ENCODE data around the gene ERCC6L. TPM values are rescaled to one million over a fixed set of nuclear protein-coding genes. Genes with fewer than 3 reads are reported as not detected.

Gene ERCC6L, protein sequence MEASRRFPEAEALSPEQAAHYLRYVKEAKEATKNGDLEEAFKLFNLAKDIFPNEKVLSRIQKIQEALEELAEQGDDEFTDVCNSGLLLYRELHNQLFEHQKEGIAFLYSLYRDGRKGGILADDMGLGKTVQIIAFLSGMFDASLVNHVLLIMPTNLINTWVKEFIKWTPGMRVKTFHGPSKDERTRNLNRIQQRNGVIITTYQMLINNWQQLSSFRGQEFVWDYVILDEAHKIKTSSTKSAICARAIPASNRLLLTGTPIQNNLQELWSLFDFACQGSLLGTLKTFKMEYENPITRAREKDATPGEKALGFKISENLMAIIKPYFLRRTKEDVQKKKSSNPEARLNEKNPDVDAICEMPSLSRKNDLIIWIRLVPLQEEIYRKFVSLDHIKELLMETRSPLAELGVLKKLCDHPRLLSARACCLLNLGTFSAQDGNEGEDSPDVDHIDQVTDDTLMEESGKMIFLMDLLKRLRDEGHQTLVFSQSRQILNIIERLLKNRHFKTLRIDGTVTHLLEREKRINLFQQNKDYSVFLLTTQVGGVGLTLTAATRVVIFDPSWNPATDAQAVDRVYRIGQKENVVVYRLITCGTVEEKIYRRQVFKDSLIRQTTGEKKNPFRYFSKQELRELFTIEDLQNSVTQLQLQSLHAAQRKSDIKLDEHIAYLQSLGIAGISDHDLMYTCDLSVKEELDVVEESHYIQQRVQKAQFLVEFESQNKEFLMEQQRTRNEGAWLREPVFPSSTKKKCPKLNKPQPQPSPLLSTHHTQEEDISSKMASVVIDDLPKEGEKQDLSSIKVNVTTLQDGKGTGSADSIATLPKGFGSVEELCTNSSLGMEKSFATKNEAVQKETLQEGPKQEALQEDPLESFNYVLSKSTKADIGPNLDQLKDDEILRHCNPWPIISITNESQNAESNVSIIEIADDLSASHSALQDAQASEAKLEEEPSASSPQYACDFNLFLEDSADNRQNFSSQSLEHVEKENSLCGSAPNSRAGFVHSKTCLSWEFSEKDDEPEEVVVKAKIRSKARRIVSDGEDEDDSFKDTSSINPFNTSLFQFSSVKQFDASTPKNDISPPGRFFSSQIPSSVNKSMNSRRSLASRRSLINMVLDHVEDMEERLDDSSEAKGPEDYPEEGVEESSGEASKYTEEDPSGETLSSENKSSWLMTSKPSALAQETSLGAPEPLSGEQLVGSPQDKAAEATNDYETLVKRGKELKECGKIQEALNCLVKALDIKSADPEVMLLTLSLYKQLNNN
- 6.5 and 7.1 TPM in 2 replicates for total RNA-seq

GRCh38 chrX:72238721-72239475 lies at the start of gene ERCC6L:
ERCC6L (minus strand) TSS chrX:72239027; CDS start chrX:72238911, 116 bp downstream.
- intact Hi-C loops (cut with micrococcal nuclease), result loop anchor here (1.0 to 2.0 kb wide), 5 partner anchors 38 to 334 kb away; partner anchors contain the start of genes HDAC8, PIN4 and RPS4X

GRCh38 chrX:72282302-72282701 lies 43.5 kb upstream of the ERCC6L start:
- intact Hi-C loops (cut with micrococcal nuclease), result no loop called here

- intact Hi-C loops (cut with micrococcal nuclease), result no loop called here
Observed at GRCh38 chrX:72280321-72280845, 41.6 kb upstream of the ERCC6L start.

- intact Hi-C loops (cut with micrococcal nuclease), result loop anchor here (1.0 to 5.0 kb wide), 4 partner anchors 32 to 1668 kb away; partner anchors contain the start of gene TAF1
Observed at GRCh38 chrX:72276478-72276953, 37.7 kb upstream of the ERCC6L start.

GRCh38 chrX:72274526-72274925 lies 35.7 kb upstream of the ERCC6L start:
- intact Hi-C loops (cut with micrococcal nuclease), result no loop called here

GRCh38 chrX:72273718-72274117 lies 34.9 kb upstream of the ERCC6L start:
- intact Hi-C loops (cut with micrococcal nuclease), result no loop called here

GRCh38 chrX:72272868-72273267 lies 34.0 kb upstream of the ERCC6L start:
- intact Hi-C loops (cut with micrococcal nuclease), result no loop called here

- intact Hi-C loops (cut with micrococcal nuclease), result no loop called here
Observed at GRCh38 chrX:72271812-72272211, 33.0 kb upstream of the ERCC6L start.

DNA sequence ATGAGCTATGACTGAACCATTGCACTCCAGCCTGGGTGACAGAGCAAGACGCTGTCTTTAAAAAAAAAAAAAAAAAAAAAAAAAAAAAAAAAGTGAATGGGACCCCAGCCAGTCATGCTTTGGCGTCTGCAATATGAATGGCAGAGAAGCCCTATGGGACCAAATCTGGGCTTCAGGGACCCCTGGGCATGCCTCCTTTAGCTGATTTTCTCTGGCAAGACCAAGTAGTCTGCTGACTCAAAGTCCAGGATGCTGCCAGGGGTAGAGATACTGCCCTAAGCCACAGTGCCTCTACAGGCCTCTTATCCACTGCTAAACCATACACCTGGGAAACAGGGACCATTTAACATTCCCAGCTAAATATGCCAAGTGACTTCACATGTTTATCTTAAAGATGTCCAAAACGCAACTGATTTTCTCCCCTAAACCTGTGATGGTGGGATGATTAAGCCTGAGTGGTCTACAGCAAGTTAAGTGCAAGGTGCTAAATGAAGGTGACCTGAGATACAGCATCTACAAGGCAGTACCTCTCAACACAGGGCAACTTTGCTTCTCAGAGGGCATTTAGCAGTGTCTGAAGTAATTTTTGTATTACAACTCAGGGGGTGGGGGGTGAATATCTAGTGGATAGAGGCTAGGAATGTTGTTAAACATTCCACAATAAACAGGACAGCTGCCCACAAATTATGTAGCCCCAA lies 32.4 kb upstream of the ERCC6L start:
- intact Hi-C loops (cut with micrococcal nuclease), result no loop called here

DNA sequence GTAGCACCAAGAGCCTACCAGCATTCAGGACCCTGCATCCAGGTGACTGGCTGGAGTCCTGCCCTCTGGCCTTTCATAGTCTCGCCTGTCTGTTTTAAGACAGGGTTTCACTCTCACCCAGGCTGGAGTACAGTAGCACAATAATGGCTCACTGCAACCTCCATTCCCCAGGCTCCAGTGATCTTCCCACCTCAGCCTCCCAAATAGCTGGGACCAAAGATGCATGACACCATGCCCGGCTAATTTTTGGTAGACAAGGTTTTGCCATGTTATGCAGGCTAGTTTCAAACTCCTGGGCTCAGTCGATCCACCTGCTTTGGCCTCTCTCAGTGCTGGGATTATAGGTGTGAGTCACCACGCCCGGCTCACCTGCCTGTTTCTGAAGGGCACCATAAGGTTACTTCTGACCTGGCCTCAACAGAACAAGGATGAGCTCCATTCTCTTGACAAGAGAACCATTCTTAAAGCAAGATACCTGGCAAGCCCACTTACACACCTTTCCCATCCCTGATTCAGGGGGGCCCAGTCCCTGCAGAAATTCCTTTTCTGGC lies 31.6 kb upstream of the ERCC6L start:
- intact Hi-C loops (cut with micrococcal nuclease), result no loop called here

DNA sequence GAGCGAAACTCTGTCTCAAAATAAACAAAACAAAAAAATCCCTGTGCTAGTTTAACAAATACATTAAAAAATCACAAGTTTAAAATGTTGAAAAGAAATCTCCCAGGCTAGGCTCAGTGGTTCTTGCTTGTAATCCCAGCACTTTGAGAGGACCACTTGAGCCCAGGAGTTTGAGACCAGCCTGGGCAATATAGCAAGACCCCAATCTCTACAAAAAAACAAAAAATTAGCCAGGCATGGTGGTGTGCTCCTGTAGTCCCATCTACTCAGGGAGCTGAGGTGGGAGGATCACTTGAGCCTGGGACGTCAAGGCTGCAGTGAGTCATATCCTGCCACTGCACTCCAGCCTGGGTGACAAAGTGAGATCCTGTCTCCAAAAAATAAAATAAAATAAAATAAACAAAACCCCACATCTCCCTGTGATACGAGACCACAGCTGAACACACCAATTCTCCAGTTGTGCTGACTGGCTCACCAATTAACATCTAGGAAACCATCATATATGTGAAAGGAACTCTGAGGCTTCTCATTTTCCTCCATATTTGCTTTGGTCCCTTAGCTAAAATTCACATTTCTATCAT lies 30.9 kb upstream of the ERCC6L start:
- intact Hi-C loops (cut with micrococcal nuclease), result no loop called here

DNA sequence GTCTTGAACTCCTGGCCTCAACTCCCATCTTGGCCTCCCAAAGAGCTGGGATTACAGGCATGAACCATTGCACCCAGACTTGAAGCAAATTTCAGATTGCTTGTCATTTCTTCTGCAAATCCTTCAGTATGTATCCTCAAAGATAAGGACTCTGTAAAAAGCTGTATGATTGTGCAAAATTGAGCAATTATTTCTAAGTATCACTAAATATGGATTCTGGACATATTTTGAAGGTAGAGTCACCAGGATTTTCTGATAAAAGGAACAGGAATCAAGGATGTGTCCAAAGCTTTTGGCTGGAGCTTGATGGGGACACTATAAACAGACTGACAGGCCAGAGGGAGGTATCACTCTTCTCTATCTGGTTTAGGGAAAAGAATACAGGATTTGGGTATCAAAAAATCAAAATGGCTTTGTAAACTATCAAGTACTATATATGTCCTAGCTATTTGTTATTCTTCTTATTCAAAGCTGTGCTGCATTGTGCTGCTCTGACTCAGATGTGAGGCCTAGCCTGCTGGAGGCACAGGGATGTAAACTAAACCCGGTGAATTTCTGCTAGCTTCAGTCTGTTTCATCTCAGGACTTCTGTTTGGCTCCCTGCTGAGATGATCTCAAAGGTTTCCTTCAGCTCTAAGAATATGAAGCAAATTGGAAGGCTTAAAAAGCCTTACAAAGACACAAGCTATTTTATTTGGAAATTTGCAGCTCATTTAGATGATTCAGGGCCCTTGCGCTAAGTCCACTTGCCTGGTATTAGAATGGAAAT lies 30.0 kb upstream of the ERCC6L start:
- intact Hi-C loops (cut with micrococcal nuclease), result no loop called here

GRCh38 chrX:72265263-72265662 lies 26.4 kb upstream of the ERCC6L start:
- intact Hi-C loops (cut with micrococcal nuclease), result no loop called here

GRCh38 chrX:72262077-72262476 lies 23.2 kb upstream of the ERCC6L start:
- intact Hi-C loops (cut with micrococcal nuclease), result no loop called here

DNA sequence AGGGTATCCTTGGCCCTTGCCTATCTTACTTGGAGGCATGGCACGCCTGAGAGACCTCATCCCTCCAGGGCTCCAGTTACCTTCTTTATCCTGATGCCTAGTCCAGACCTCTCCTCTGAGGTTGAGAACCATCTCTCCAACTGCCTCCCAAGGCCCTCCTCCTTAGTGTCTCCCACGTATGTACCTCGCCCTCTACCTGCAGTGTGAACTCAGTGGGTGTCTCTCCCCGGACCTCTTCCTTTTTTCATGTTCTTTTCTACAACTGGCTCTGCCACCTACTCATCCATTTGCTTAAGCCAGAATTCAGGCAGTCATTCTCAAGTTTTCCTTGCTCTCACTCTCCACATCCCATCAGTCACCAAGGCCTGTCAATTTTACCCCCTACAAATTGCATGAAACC lies 21.6 kb upstream of the ERCC6L start:
- intact Hi-C loops (cut with micrococcal nuclease), result no loop called here

DNA sequence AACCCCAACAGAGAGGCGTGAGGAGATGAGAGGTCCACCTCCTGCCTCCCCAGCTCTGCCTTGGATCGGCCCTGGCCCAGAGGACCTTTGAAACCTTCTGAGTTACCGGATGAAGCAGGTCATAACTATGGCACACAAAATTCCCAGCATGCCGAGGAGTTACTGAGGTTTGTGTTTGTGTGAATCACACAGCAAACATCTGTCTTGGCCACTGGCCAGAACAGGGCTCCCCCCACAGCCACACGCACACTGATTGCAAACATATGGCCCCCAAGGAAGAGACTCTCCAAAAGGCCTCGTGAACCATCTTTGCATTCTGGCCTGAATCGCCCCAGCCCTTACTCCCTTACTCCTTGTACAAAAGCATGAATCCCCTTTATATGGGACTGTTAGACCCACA lies 19.3 kb upstream of the ERCC6L start:
- intact Hi-C loops (cut with micrococcal nuclease), result no loop called here

DNA sequence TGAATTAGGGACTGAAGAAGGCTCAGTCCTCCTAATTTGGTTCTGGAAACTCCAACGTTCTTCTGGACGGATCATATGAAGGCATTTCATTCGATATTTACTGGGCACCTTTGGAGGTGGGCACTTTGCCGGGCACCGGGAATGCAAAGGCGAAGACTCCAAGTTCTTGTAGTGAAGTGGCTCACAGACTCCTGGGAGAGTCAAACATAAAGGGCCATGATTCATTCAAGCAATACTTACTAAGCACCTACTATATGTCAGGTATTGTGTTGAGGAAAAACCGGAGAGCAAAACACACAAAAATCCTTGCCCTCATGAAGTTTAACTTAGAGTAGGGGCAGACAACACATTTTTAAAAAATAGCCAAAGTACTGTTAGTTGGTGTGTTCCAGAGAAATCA lies 17.0 kb upstream of the ERCC6L start:
- intact Hi-C loops (cut with micrococcal nuclease), result no loop called here

- intact Hi-C loops (cut with micrococcal nuclease), result no loop called here
Observed at GRCh38 chrX:72255445-72255844, 16.6 kb upstream of the ERCC6L start.
